Activated T-helper 17 cell treated with anti-CD3 and anti-CD28 coated beads, Interleukin-2, amount 50 U/mL, for 72 hours (primary cell): ENCODE measurements around the gene MSMP. TPM values are rescaled to one million over a fixed set of nuclear protein-coding genes. Genes with fewer than 3 reads are reported as not detected.

Source experiments
- ATAC-seq: fragments of 150-1000 bp; cut with Tn5 transposase; replicated peaks from 2 replicates; pipeline ENCODE4 v1.10.0; 2021; ENCODE audit warnings: mild to moderate bottlenecking, moderate library complexity
- H3K27ac Mint-ChIP-seq: one replicate; pipeline ENCODE4 v1.8.0; 2022; ENCODE audit warnings: mixed read lengths
- H3K27me3 Mint-ChIP-seq: one replicate; pipeline ENCODE4 v1.8.0; 2022; ENCODE audit warnings: mixed read lengths
- H3K36me3 Mint-ChIP-seq: one replicate; pipeline ENCODE4 v1.8.0; 2022; ENCODE audit warnings: low read depth, mild to moderate bottlenecking, mixed read lengths
- H3K4me1 Mint-ChIP-seq: one replicate; pipeline ENCODE4 v1.8.0; 2022; ENCODE audit warnings: mixed read lengths
- H3K4me3 Mint-ChIP-seq: one replicate; pipeline ENCODE4 v1.8.0; 2022; ENCODE audit warnings: mild to moderate bottlenecking, mixed read lengths
- H3K9me3 Mint-ChIP-seq: one replicate; pipeline ENCODE4 v1.8.0; 2022; ENCODE audit warnings: mixed read lengths
- total RNA-seq, 2 donors: library from RNA; stranded (reverse); gene quantifications; one replicate each; pipeline ENCODE4 v1.2.3, GENCODE V29; 2022

The MSMP gene
- total RNA-seq, 2 donors from 2014 or later: not detected

- no peak overlapping the region for H3K27ac Mint-ChIP-seq
- no peak for ATAC-seq
- no peaks in the 10 kb centered on the region for H3K9me3 Mint-ChIP-seq
- peaks cover 6% of the 10 kb centered on the region for H3K4me1 Mint-ChIP-seq
- no peaks in the 10 kb centered on the region for H3K27me3 Mint-ChIP-seq
- no peak overlapping the region for H3K4me3 Mint-ChIP-seq
- H3K36me3 Mint-ChIP-seq: peaks cover 55% of the 10 kb centered on the region
Measured at GRCh38 chr9:35783418-35783817, 29.3 kb upstream of the MSMP start.

- H3K4me1 Mint-ChIP-seq: peaks cover 6% of the 10 kb centered on the region
- H3K36me3 Mint-ChIP-seq: peaks cover 42% of the 10 kb centered on the region
- H3K27me3 Mint-ChIP-seq: no peaks in the 10 kb centered on the region
- H3K27ac Mint-ChIP-seq: peak overlapping the region; percentile 6
- no peaks in the 10 kb centered on the region for H3K9me3 Mint-ChIP-seq
- no peak overlapping the region for H3K4me3 Mint-ChIP-seq
- ATAC-seq: no peak
Measured at GRCh38 chr9:35781066-35781465, 27.0 kb upstream of the MSMP start.

GRCh38 chr9:35778496-35778895 is 24.4 kb upstream of the MSMP start:
- no peak for ATAC-seq
- H3K4me3 Mint-ChIP-seq: no peak overlapping the region

GRCh38 chr9:35776018-35776417 is 21.9 kb upstream of the MSMP start:
- H3K27ac Mint-ChIP-seq: peak overlapping the region; percentile 28
- no peaks in the 10 kb centered on the region for H3K4me1 Mint-ChIP-seq
- ATAC-seq: peak; percentile 72
- no peak overlapping the region for H3K4me3 Mint-ChIP-seq
- no peaks in the 10 kb centered on the region for H3K9me3 Mint-ChIP-seq
- no peaks in the 10 kb centered on the region for H3K27me3 Mint-ChIP-seq
- peaks cover 27% of the 10 kb centered on the region for H3K36me3 Mint-ChIP-seq

More at GRCh38 chr9:35778496-35778895, 24.4 kb upstream of the MSMP start:
- Mint-ChIP-seq H3K9me3 (no peaks in the 10 kb centered on the region), H3K27ac (no peak overlapping the region), H3K4me1 (no peaks in the 10 kb centered on the region), H3K36me3 (peaks cover 32% of the 10 kb centered on the region), H3K27me3 (no peaks in the 10 kb centered on the region)

GRCh38 chr9:35774907-35775635 is 21.0 kb upstream of the MSMP start:
- no peaks in the 10 kb centered on the region for H3K4me1 Mint-ChIP-seq
- peaks cover 23% of the 10 kb centered on the region for H3K36me3 Mint-ChIP-seq
- H3K9me3 Mint-ChIP-seq: no peaks in the 10 kb centered on the region
- no peak for ATAC-seq
- no peaks in the 10 kb centered on the region for H3K27me3 Mint-ChIP-seq
- H3K4me3 Mint-ChIP-seq: no peak overlapping the region
- H3K27ac Mint-ChIP-seq: peak overlapping the region; percentile 68

GRCh38 chr9:35771943-35772342 is 17.9 kb upstream of the MSMP start:
- no peak overlapping the region for H3K27ac Mint-ChIP-seq
- no peaks in the 10 kb centered on the region for H3K4me1 Mint-ChIP-seq

GRCh38 chr9:35771534-35771933 is 17.5 kb upstream of the MSMP start:
- H3K9me3 Mint-ChIP-seq: no peaks in the 10 kb centered on the region
- H3K27me3 Mint-ChIP-seq: no peaks in the 10 kb centered on the region
- H3K27ac Mint-ChIP-seq: no peak overlapping the region
- peaks cover 7% of the 10 kb centered on the region for H3K36me3 Mint-ChIP-seq
- H3K4me3 Mint-ChIP-seq: no peak overlapping the region
- H3K4me1 Mint-ChIP-seq: no peaks in the 10 kb centered on the region
- ATAC-seq: no peak

More at GRCh38 chr9:35771943-35772342, 17.9 kb upstream of the MSMP start:
- ATAC-seq: no peak
- H3K4me3 Mint-ChIP-seq: no peak overlapping the region
- no peaks in the 10 kb centered on the region for H3K9me3 Mint-ChIP-seq
- no peaks in the 10 kb centered on the region for H3K27me3 Mint-ChIP-seq
- H3K36me3 Mint-ChIP-seq: peaks cover 7% of the 10 kb centered on the region

GRCh38 chr9:35771075-35771433 is 17.0 kb upstream of the MSMP start:
- Mint-ChIP-seq H3K27me3 (no peaks in the 10 kb centered on the region), H3K36me3 (peaks cover 7% of the 10 kb centered on the region), H3K9me3 (no peaks in the 10 kb centered on the region), H3K4me1 (no peaks in the 10 kb centered on the region), H3K27ac (no peak overlapping the region), H3K4me3 (no peak overlapping the region)
- ATAC-seq: no peak

GRCh38 chr9:35769763-35770162 is 15.7 kb upstream of the MSMP start:
- H3K27ac Mint-ChIP-seq: no peak overlapping the region
- no peak for ATAC-seq

GRCh38 chr9:35767458-35767857 is 13.4 kb upstream of the MSMP start:
- Mint-ChIP-seq H3K9me3 (no peaks in the 10 kb centered on the region), H3K36me3 (no peaks in the 10 kb centered on the region), H3K4me1 (no peaks in the 10 kb centered on the region), H3K4me3 (no peak overlapping the region), H3K27me3 (no peaks in the 10 kb centered on the region), H3K27ac (no peak overlapping the region)
- ATAC-seq: no peak

More at GRCh38 chr9:35769763-35770162, 15.7 kb upstream of the MSMP start:
- H3K4me3 Mint-ChIP-seq: no peak overlapping the region
- H3K27me3 Mint-ChIP-seq: no peaks in the 10 kb centered on the region
- H3K36me3 Mint-ChIP-seq: peaks cover 3% of the 10 kb centered on the region
- H3K4me1 Mint-ChIP-seq: no peaks in the 10 kb centered on the region
- no peaks in the 10 kb centered on the region for H3K9me3 Mint-ChIP-seq

GRCh38 chr9:35766997-35767396 is 12.9 kb upstream of the MSMP start:
- Mint-ChIP-seq H3K4me3 (no peak overlapping the region), H3K9me3 (no peaks in the 10 kb centered on the region), H3K27me3 (no peaks in the 10 kb centered on the region), H3K27ac (no peak overlapping the region), H3K36me3 (no peaks in the 10 kb centered on the region), H3K4me1 (no peaks in the 10 kb centered on the region)
- ATAC-seq: no peak

- ATAC-seq: no peak
- Mint-ChIP-seq H3K4me1 (peaks cover 8% of the 10 kb centered on the region), H3K9me3 (no peaks in the 10 kb centered on the region), H3K27ac (no peak overlapping the region), H3K27me3 (no peaks in the 10 kb centered on the region), H3K4me3 (no peak overlapping the region), H3K36me3 (peaks cover 19% of the 10 kb centered on the region)
Measured at GRCh38 chr9:35763803-35764202, 9.7 kb upstream of the MSMP start.

- Mint-ChIP-seq H3K27me3 (no peaks in the 10 kb centered on the region), H3K4me3 (no peak overlapping the region), H3K4me1 (peaks cover 13% of the 10 kb centered on the region)
Measured at GRCh38 chr9:35763181-35763580, 9.1 kb upstream of the MSMP start.

GRCh38 chr9:35760651-35761050 is 6.6 kb upstream of the MSMP start:
- Mint-ChIP-seq H3K4me1 (peaks cover 17% of the 10 kb centered on the region), H3K36me3 (peaks cover 36% of the 10 kb centered on the region), H3K4me3 (no peak overlapping the region), H3K9me3 (no peaks in the 10 kb centered on the region), H3K27me3 (no peaks in the 10 kb centered on the region), H3K27ac (no peak overlapping the region)
- no peak for ATAC-seq

More at GRCh38 chr9:35763181-35763580, 9.1 kb upstream of the MSMP start:
- Mint-ChIP-seq H3K9me3 (no peaks in the 10 kb centered on the region), H3K27ac (peak overlapping the region; percentile 23), H3K36me3 (peaks cover 23% of the 10 kb centered on the region)
- no peak for ATAC-seq

GRCh38 chr9:35759795-35760194 is 5.7 kb upstream of the MSMP start:
- ATAC-seq: no peak
- Mint-ChIP-seq H3K27ac (no peak overlapping the region), H3K36me3 (peaks cover 36% of the 10 kb centered on the region)

More at GRCh38 chr9:35759795-35760194, 5.7 kb upstream of the MSMP start:
- H3K4me3 Mint-ChIP-seq: peak overlapping the region; percentile 16
- H3K9me3 Mint-ChIP-seq: no peaks in the 10 kb centered on the region
- H3K4me1 Mint-ChIP-seq: peaks cover 17% of the 10 kb centered on the region
- no peaks in the 10 kb centered on the region for H3K27me3 Mint-ChIP-seq
